ENCODE data around the gene CARS2. TPM values are rescaled to one million over a fixed set of nuclear protein-coding genes. Genes with fewer than 3 reads are reported as not detected.
"Not testable (repeated sequence)": the region's sequence is repeated elsewhere in the genome, so short reads cannot be mapped to it uniquely, and the experiment has no call there.

Gene CARS2
- total RNA-seq, 1 donor from 2014 or later: 45.2 TPM

DNA sequence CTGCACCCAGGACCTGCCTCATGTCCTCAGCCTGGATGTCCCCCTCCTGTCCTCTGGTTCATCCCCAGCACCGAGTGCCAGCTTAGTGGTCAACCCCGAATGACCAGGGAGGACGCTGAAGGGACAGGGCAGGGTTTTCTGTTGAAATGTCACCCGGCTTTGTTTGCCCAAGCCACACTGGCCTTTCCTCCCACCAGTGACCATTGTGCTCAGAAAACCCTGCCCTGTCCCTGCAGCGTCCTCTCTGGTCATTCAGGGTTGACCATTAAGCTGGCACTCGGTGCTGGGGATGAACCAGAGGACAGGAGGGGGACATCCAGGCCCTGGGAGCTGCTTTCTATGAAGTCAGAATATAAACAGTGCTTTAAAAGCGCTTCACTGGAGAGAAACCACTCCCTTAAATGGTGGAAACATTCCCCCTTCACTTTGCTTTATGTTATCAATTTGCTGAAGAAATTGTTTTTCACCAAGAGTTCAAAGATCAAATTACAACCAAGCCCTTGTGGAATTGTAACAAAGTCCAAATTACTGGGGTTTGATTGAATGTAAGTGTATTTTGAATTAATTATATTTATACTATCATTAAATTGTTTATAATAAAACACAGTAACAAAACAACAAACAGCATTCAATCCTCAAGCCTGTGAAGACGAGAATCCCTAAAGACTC is 21.4 kb downstream of the CARS2 start:
- DNase-seq (ENCODE audit: low spot score in 2 of 2): no peak
- no peak for FAIRE-seq

DNA sequence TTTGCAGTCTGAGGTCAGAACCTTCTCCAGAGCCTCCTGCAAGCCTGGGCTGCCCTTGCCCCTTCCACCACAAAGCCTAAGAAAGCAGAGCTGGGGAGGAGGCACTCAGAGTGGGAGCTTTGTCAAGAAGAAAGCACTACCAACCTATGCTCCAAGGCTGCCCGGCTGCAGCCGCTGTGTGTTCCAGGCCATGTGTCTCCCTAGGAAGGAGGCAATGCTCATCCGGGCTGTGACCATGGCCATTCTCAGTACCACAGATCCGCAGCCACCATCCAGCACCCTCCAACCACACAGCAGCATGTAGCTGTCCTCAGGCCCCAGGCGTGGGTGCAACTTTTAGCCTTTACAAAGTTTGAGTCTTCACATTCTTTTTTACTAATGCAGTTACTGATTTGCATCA is 22.0 kb downstream of the CARS2 start:
- DNase-seq (ENCODE audit: low spot score in 2 of 2) (no peak), FAIRE-seq (no peak)

DNA sequence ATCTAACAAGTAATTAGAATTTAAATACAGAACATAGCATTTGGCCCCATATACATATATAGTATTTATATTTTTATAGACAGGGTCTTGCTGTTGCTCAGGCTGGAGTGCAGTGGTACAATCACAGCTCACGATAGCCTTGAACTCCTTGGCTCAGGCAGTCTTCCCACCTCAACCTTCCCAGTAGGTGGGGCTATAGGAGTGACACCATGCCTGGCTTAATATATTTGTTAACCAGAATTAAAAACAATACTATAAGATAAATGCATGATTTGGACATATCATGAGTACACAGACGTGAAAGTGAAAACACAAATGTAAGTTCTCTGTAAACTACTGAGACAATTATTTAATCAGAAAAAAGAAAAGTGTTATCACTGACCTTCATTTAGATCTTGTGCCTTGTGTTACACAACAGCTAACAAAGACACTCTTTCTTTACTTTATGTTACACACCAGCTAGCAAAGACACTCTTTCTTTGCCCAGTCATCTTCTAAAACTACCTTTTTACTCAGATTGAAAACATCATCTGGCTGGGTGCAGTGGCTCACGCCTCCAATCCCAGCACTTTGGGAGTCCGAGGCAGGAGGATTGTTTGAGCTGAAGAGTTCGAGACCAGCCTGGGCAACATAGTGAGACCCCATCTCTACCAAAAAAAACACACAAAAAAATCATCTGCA is 22.6 kb downstream of the CARS2 start:
- FAIRE-seq (no peak), DNase-seq (ENCODE audit: low spot score in 2 of 2) (no peak)

DNA sequence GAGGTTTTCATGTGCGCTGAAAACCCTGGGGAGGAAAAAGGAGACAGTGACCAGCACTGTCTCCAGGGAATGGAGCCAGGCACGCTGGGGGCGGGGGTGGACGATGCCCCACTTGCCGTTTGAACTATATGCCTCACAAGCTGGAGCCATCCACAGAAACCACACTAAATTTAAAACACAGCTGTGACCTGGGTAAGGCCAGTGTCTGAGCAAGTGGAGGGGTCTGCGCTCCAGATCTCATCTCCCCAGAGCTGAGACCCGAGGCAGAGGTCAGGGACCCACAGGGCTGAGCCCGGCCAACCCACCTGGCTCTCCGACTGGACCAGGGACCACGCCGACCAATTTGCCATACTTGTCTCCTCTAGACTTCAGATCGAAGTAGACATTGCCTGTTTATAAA is 23.2 kb downstream of the CARS2 start:
- DNase-seq (ENCODE audit: low spot score in 2 of 2): no peak
- FAIRE-seq: no peak

DNA sequence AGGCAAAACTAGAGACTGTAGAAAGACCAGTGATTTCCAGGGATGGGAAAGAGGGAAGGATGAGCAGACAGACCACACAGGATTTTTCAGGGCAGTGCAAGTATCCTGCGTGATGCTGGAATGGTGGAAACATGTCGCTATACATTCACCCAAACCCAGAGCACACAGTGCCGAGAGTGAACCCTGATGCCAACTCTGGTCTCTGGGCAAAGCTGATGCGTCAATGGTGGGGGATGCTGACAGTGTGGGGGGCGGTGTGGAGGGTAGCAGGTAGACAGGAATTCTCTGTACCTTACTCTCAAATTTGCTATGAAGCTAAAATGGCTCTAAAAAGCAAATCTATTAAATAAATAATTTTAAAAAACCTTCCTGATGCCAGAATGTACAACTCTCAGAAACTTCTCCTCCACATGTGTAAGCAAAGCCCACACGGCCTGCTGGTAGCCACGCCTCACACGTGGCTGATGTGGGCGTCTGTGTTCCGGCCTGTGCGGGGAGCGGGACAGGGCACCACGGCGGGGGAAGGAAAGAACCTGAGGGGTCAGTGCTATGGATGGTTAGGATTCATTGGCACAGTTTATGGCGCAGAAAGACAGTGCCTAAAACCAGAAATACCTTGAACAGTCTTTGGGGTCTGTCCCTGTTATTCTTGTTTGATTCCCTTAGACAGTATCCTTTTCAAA is 23.9 kb downstream of the CARS2 start:
- FAIRE-seq: no peak
- DNase-seq (ENCODE audit: low spot score in 2 of 2): no peak

DNA sequence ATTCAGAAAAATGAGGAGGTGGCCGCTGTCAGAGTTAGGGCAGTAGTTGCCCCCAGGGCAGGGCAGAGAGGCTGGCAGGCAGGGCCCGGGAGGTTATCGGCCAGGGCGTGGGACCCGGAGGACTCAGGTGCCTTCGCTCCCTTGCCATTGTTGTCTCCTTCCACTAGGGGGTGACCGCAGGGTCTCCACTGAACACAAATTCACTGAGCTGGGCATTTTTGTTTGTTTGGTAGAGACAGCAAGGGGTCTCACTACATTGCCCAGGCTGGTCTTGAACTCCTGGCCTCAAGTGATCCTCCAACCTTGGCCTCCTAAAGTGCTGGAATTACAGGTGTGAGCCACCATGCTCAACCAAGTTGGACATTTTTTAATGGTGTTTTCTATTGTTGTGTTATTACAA is 25.1 kb downstream of the CARS2 start:
- DNase-seq (ENCODE audit: low spot score in 2 of 2) (no peak), FAIRE-seq (no peak)

DNA sequence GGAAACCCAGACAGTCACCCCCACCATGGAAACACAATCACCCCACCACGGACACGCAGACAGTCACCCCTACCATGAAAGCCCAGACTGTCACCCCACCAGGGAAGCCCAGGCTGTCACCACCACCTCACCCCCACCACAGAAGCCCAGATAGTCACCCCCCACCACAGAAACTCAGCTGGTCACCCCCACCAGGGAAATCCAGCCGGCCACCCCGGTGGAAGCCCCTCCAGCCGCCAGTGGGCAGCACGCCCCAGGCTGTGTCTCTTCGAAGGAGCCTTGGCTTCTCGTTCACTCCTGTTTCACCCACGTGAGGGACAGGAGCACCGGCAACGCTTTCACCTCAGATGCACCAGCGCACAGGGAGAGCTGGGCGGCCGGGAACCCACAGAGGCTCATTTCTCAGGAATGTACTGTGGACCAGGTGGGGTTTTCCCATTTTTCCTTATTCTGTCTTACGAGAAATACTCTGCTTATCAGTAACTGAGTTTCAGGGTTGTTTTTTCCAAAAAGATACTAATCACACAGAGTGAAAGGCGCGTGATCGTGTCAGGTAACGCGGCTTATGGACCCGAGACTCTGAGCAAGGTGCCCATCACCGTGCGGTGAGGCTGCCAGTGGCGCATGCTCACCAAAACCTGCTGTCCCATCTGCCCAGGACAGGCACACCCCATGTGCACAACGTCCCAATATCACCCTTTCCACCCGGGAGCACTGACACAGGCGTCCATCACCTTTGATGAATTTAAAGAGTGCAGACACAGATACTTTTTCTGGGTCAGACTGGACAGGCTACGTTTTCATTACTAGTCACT is 28.0 kb downstream of the CARS2 start:
- FAIRE-seq (no peak), DNase-seq (ENCODE audit: low spot score in 2 of 2) (no peak)

DNA sequence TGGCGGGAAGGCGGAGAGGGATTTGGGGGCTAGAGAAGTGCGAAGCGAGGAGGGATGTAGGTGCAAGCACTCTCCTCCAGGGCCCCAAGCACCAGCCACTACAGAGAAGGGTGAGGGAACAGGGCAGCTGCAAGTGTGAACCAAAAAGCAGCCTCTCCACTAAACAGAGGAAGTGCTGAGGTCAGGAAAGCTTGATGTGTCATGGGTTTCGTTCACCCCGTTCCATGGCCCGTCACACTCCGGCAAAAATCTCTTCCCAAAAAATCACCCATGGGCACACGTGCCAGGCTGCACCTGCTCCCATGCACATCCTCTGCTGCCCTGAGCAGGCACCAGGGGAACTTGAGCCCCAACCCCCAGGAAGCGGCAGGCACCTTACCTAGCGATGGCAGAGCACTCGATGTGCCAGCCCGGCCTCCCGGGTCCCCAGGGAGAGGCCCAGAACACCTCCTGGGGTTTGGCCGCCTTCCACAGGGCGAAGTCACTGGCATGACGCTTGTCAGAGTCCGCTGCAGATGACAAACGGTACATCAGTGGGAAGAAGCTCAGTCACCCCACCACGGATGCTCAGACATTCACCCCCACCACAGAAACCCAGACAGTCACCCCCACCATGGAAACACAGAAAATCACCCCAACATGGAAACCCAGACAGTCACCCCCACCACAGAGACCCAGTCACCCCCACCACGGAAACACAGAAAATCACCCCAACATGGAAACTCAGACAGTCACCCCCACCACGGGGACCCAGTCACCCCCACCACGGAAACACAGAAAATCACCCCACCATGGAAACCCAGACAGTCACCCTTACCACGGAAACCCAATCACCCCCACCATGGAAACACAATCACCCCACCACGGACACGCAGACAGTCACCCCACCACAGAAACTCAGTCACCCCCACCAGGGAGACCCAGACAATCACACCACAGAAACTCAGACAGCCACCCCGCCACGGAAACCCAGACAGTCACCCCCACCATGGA is 29.0 kb downstream of the CARS2 start:
- FAIRE-seq: no peak
- no peak for DNase-seq (ENCODE audit: low spot score in 2 of 2)

DNA sequence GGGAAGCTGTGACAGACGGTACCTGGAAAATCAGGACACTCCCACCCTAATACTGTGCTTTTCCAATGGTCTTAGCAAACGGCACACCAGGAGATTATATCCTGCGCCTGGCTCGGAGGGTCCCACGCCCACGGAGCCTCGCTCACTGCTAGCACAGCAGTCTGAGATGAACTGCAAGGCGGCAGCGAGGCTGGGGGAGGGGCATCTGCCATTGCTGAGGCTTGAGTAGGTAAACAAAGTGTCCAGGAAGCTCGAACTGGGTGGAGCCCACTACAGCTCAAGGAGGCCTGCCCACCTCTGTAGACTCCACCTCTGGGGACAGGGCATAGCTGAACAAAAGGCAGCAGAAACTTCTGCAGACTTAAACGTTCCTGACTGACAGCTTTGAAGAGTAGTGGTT is 36.1 kb downstream of the CARS2 start:
- not testable (repeated sequence) for DNase-seq (ENCODE audit: low spot score in 2 of 2); FAIRE-seq

DNA sequence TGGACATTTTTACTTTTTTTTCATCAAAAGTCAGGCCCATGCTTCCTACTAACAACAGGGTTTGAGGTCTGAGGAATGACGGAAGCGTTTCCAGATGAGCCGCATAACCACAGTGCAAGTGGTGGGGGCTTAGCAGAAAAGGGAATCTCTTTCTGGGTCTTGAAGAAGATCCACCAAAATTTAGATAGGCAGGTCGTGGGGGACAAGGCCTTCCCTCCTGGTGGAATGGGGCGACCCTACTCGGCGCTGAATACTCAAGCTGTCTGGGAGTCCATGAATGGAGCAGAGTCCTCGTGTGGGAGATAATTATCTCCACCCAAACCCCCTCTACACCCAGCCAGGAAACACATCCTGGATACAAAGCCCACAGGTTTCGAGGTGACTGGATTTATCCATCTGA is 36.9 kb downstream of the CARS2 start:
- no peak for FAIRE-seq
- DNase-seq (ENCODE audit: low spot score in 2 of 2): no peak

DNA sequence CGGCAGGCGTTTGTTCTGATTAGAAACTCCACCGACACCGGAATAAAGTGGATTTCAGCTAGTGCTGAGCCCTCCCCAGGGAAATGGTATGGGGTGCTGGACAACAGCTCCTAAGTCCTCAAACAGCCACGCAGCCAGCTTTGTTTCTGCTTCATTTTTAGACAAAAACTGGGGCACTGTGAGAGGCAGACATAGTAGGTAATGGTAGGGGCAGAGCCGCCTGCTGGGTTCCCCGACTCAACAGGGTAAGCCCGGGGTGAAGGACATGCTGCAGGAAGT is 39.7 kb downstream of the CARS2 start:
- no peak for FAIRE-seq
- no peak for DNase-seq (ENCODE audit: low spot score in 2 of 2)

DNA sequence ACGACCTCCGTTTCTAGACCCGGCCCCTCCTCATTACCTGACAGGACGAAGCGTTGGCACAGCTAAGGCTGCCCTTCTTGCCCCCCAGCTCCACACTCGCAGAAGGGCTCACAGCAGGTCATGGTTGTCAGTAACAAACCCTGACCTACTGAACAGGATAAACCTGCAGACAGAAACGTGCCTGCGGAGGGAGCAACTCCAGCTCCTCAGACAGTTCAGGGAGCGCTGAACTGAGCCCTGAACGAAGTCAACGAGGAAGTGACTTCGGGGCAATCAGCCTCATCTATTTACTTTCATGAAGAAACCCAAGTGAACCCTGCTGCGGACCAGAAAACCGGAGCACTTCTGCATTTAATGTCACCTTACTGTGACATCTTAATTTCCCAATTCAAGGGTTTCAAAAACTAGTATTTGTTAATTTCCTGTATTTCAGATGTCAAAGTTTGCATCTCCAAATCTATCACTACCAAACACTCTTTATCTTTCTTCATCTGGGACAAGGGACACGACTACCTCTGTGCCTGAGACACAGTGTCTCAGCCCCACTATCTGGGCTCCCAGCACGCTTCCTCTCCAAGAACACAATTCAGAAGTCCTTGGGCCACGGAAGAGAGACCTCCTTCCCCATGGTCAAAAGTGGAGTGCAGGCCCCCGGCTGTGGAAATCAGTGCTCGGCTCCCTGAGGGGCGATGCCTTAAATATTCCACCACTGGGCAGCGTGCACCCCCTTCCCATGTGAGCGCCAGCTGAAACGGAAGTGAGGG is 40.2 kb downstream of the CARS2 start:
- DNase-seq (ENCODE audit: low spot score in 2 of 2) (no peak), FAIRE-seq (no peak)

DNA sequence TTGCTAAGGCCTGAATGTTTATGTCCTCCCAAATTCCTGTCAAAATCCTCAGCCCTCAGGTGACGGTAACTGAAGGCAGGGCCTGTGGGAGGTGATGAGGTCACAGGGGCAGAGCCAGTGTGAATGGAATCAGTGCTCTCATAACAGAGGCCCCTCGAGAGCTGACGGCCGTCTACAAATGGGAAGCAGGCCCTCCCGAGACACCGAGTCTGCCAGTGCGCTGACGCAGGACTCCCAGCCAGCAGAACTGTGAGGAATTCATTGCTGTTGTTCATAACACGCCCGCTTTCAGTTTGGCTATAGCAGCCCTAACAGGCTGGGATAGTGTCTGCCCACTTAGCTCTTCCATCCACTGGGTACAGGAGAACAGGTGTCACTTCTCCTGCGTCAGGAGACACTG is 41.2 kb downstream of the CARS2 start:
- FAIRE-seq (no peak), DNase-seq (ENCODE audit: low spot score in 2 of 2) (no peak)

DNA sequence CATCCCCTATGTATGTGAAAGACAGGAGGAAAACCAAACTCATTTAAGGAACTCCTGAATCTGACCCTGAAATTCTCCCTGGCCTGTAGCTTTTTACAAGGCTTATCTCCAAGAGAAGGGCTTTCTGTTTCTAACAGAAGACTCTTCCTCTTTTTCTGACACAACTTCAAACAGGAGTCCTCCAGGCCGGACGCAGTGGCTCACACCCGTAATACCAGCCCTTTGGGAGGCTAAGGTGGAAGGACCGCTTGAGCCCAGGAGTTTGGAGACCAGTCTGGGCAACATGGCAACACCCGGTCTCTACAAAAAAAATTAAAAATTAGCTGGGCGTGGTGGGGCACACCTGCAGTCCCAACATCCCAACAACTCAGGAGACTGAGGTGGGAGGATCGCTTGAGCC is 41.9 kb downstream of the CARS2 start:
- DNase-seq (ENCODE audit: low spot score in 2 of 2) (no peak), FAIRE-seq (no peak)

DNA sequence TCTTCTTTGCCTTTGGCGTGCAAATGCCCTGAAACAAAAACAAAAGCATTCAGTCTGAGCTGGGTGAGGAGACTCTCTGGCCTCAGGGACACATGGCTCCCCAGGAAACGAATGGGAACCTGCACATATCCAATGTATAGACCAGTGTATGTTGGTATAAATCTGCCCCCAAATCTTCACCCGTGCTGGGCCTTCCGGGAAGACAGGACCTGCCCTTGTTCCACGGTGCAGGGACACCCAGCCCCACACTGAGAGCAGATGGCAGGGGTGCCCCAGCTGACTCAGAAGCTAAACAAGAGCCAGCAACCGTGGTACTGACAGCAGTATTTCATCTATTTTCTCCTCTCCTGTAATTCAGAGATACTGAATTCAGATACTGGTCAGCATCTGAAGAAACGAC is 42.4 kb downstream of the CARS2 start:
- DNase-seq (ENCODE audit: low spot score in 2 of 2) (no peak), FAIRE-seq (no peak)

DNA sequence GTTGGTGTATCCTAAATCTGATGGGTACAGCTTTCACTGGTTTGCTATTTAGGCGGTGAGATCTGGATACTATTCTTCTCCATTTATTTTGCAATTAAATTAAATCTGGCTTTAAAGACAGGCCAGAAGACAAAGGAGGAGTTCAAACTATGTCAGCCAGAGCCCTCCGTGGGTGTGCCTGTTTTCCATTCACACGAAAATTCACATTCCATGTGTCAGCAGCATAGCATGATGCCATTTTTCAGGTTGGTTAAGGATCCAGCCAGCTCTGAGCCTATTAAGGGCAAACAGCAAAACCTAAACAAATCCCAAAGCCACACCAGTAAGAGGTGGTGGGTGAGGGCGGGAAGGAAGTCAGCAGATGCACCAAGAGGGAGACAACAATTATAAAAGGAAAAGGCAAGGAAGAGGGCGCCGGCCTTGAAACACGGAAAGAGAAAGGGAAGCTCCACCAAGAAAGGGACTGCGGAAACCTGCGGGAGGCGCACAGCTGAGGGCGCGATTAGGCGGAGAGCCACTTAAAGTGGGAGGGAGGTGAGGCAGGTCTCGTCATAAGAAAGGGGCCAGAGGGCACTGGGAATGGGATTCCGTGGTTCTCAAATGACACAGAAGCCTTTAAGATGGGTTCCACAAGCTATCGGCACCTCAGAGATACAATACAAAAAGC is 43.0 kb downstream of the CARS2 start:
- FAIRE-seq (no peak), DNase-seq (ENCODE audit: low spot score in 2 of 2) (no peak)

DNA sequence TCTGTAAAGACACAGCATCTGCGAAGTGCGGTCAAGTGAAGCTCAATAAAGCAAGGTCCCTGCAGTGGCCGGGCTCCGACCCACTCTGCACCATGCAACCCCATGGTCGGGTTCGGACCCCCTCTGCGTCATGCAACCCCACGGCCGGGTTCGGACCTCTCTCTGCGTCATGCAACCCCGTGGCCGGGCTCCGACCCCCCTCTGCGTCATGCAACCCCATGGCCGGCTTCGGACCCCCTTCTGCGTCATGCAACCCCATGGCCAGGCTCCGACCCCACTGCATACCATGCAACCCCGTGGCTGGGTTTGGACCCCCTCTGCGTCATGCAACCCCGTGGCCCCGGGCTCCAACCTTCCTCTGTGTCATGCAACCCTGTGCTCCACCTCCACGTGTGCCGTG is 43.8 kb downstream of the CARS2 start:
- FAIRE-seq: no peak

DNA sequence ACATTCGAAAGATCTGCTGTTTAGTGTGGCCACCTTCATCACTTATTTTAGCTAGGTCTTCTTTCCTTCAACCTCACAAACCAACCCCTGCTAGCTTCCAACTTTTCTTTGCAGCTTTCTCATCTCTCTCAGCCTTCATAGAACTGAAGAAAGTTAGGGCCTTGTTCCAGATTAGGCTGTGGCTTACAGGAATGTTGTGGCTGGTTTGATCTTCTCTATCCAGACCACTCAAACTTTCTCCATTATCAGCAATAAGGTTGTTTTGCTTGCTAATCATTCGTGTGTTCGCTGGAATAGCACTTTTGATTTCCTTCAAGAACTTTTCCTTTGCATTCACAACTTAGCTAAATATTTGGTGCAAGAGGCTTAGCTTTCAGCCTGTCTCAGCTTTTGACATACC is 44.7 kb downstream of the CARS2 start:
- no peak for DNase-seq (ENCODE audit: low spot score in 2 of 2)
- FAIRE-seq: no peak

More for the DNA sequence above, 43.8 kb downstream of the CARS2 start:
- DNase-seq (ENCODE audit: low spot score in 2 of 2): no peak

Measured in frontal cortex (tissue), 4 donors.